ENCODE results near the gene MAP2K5. TPM values are rescaled to one million over a fixed set of nuclear protein-coding genes. Genes with fewer than 3 reads are reported as not detected.

The MAP2K5 gene
- total RNA-seq, 1 experiment from 2014 or later: 15.0 TPM

DNA sequence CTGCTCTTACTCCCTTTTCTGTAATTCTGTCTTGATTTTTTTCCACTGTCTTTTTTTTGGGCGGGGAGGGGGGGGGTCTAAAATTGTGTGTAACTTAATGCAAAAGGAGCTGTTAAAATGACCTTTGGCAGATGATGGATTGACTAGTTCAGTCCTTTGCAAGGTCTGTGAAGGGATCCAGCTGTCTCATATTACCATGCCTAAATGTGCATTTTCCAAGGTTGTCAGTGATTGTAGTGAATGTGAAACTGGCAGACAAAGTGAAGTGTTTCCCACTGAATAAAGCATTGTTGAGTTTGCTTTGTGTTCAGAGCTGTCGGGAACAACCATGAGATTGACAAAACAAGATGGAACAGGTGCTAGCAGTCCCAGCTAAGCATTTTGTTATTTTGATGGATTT lies 172.7 kb downstream of the MAP2K5 start:
- H3K4me1 Mint-ChIP-seq: peaks cover 6 to 10% of the 10 kb centered on the region in 2 experiments
- H3K4ac ChIP-seq (ENCODE audit: low read depth, low read length): no peak overlapping the region
- WGBS (ENCODE audit: extremely low coverage, insufficient read length, low lambda C conversion rate): no CpG with 5 or more reads among the region's 2 CpGs

More for the DNA sequence above, 172.7 kb downstream of the MAP2K5 start:
- H3K79me1 ChIP-seq (ENCODE audit: insufficient read depth, low read depth, low read length, poor library complexity, severe bottlenecking): no peaks in the 10 kb centered on the region
- H4K91ac ChIP-seq (ENCODE audit: insufficient read length, low read depth, low read length): no peak overlapping the region
- H2BK12ac ChIP-seq (ENCODE audit: insufficient read length, low read depth, low read length): no peak overlapping the region
- no peak overlapping the region for H4K5ac ChIP-seq (ENCODE audit: insufficient read length, low read depth, low read length)
- no peak overlapping the region for H2AK5ac ChIP-seq (ENCODE audit: insufficient read length, low read length)
- H3K18ac ChIP-seq (ENCODE audit: insufficient read length, low read depth, low read length): no peak overlapping the region
- no peak overlapping the region for H3K23ac ChIP-seq (ENCODE audit: insufficient read length, low read depth, low read length)
- no peak overlapping the region for H3K9ac ChIP-seq (ENCODE audit: extremely low read depth, insufficient read length, low read length)
- Mint-ChIP-seq H3K4me3 (no peak overlapping the region), H3K27ac (no peak overlapping the region), H3K9me3 (no peaks in the 10 kb centered on the region), H3K27me3 (ENCODE audit: low read depth) (no peaks in the 10 kb centered on the region), H3K36me3 (ENCODE audit: insufficient read depth in 1 of 3, low read depth in 3 of 3) (no peaks in the 10 kb centered on the region; a peak in 1 of 7 replicates)
- no peak overlapping the region for H2AFZ ChIP-seq (ENCODE audit: low read length)
- no peak overlapping the region for H3K4me2 ChIP-seq (ENCODE audit: insufficient read depth, insufficient read length, low read length)
- no peaks in the 10 kb centered on the region for H4K20me1 ChIP-seq (ENCODE audit: control insufficient read depth, insufficient read depth, insufficient read length)
- H3K56ac ChIP-seq (ENCODE audit: insufficient read length, low read depth, low read length): no peak overlapping the region
- no peak overlapping the region for H2BK120ac ChIP-seq (ENCODE audit: low read depth, low read length, poor library complexity, severe bottlenecking)
- H3K4me1 ChIP-seq (ENCODE audit: insufficient read depth, low read length): peaks cover under 1% of the 10 kb centered on the region; the same call in 1 of the 2 replicates
- H3K27me3 ChIP-seq (ENCODE audit: insufficient read depth, low read length): no peaks in the 10 kb centered on the region
- no peak overlapping the region for H4K8ac ChIP-seq (replicated peaks; ENCODE audit: insufficient read length, low read depth, low read length)
- H3K23me2 ChIP-seq (ENCODE audit: insufficient read length, low read depth, low read length, poor library complexity, severe bottlenecking): no peaks in the 10 kb centered on the region
- TF ChIP-seq, protein P1, sequence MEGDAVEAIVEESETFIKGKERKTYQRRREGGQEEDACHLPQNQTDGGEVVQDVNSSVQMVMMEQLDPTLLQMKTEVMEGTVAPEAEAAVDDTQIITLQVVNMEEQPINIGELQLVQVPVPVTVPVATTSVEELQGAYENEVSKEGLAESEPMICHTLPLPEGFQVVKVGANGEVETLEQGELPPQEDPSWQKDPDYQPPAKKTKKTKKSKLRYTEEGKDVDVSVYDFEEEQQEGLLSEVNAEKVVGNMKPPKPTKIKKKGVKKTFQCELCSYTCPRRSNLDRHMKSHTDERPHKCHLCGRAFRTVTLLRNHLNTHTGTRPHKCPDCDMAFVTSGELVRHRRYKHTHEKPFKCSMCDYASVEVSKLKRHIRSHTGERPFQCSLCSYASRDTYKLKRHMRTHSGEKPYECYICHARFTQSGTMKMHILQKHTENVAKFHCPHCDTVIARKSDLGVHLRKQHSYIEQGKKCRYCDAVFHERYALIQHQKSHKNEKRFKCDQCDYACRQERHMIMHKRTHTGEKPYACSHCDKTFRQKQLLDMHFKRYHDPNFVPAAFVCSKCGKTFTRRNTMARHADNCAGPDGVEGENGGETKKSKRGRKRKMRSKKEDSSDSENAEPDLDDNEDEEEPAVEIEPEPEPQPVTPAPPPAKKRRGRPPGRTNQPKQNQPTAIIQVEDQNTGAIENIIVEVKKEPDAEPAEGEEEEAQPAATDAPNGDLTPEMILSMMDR (conservative IDR thresholded peaks at IDR 0.05): no peak
- no peak overlapping the region for H3T11ph ChIP-seq (ENCODE audit: low read length)
- H3K27ac ChIP-seq (ENCODE audit: insufficient read length, low read depth, low read length): no peak overlapping the region
- no peaks in the 10 kb centered on the region for H3K9me3 ChIP-seq (ENCODE audit: control insufficient read depth, low read depth, low read length)
- H2BK20ac ChIP-seq (ENCODE audit: low read depth, low read length, poor library complexity, severe bottlenecking): no peak overlapping the region
- no peak overlapping the region for H2BK5ac ChIP-seq (ENCODE audit: insufficient read length, low read length)
- no peak overlapping the region for H2BK15ac ChIP-seq (ENCODE audit: low read depth, low read length)
- no peaks in the 10 kb centered on the region for H3K79me2 ChIP-seq (ENCODE audit: insufficient read depth, low read length)
- DNase-seq: no peak
- no peak overlapping the region for H3K14ac ChIP-seq (ENCODE audit: insufficient read depth, low read length)
